ENCODE measurements around the gene KLHL8. TPM values are rescaled to one million over a fixed set of nuclear protein-coding genes. Genes with fewer than 3 reads are reported as not detected.

The KLHL8 gene
- total RNA-seq = 10 to 100 TPM in 3 of 4 donors, 1 to 10 TPM in 1; 9.4 to 18.7 (median 13.6) TPM

DNA sequence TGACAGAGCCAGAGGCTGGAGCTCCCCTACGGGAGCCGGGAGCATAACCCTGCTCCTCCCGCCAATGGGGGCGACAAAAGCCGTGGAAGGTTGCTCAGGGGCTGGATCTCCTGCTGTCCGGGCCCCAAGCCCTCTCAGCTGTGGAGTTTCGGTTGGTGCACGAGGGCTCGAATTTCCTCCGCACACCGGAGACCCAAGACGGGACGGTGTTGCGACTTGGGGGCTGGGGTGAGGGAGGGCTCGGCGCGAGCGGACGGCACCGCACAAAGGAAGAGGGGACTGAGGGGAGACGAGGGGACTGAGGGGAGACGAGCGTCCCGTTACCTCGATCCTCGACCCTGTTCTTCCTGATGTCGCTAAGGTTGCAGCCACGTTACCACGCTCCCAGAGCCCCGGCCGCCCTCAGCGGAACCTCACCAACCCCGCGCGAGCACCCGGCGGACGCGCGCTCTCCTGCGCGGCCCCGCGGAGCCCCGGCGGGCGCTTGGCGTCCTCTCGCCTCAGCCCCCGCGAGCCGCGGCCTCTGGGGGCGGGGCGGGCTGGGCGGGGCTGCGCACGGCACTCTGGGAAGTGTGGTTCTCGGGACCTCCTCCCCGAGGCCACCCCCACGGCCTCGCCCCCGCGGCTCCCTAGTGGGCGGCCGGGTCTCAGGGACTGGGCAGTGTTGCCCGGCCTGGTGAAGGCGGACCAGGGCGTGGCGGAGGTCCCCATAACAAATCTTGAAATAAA is at the start of gene KLHL8:
Gene KLHL8 (minus strand): TSS at position 525 of the 729 bp plus-strand sequence. CDS start 25,079 bp downstream, outside the sequence.
- Histone ChIP-seq H3K27me3 (no peaks in the 10 kb centered on the region), H3K9me3 (no peaks in the 10 kb centered on the region), H3K4me3 (peak within 1 kb of the TSS; percentile 63 to 99 (median 78)), H3K4me1 (peaks cover 0 to 16% (median 10%) of the 10 kb centered on the region in 4 donors), H3K27ac (peak within 1 kb of the TSS; percentile 92 to 96 (median 95)), H3K36me3 (no peaks in the 10 kb centered on the region)
- 1% methylated on average over 44 of the region's 70 CpGs; no CpG with 5 or more reads in 1 of the 2 donors for WGBS, 2 donors (ENCODE audit: low coverage in 1 of 2)
- TF ChIP-seq CTCF (IDR thresholded peaks at IDR 0.05) = no peak
- TF ChIP-seq POLR2AphosphoS5 (IDR thresholded peaks at IDR 0.05) = peak; percentile 52 to 80 (median 74)
- TF ChIP-seq POLR2A (IDR thresholded peaks at IDR 0.05) = peak; percentile 73
- intact Hi-C loops (cut with DNase I; ENCODE audit: low total_unique reads) (no loop called here), in situ Hi-C loops (cut with MboI; ENCODE audit: low pct_ligation_motif_present in 1 of 4, low pct_unique_long_range_greater_than_20kb in 1 of 4, low sequenced_read_pairs in 3 of 4) (no loop called here)
- DNase-seq = peak; percentile 90

DNA sequence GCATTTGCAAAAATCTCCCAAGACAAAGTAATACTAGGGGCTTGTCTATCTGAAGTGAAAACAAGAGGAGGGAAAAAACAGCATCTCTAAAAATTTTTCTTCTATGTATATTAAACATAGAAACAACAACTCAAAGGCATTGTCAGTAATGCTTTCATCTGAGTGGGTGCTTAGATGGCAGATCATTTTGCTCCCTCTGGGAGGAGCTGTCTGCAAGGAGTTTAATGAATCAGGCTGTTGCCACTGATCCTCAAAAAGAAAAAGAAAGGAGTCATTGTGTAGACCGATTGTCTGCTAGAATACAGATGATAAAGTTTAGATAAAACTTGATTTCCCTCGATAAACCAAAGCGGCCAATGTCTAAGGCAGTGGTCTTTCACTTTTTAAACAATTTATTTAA is 49.7 kb upstream of the KLHL8 start:
- TF ChIP-seq CTCF (IDR thresholded peaks at IDR 0.05) = peak; percentile 37 to 56 (median 41)
- TF ChIP-seq POLR2AphosphoS5 (IDR thresholded peaks at IDR 0.05) = no peak
- no peaks in the 10 kb centered on the region for H3K4me1 ChIP-seq
- no peaks in the 10 kb centered on the region for H3K9me3 ChIP-seq
- no peaks in the 10 kb centered on the region for H3K27me3 ChIP-seq
- 32 to 46% methylated on average over 3 of the region's 3 CpGs for WGBS, 2 donors (ENCODE audit: low coverage in 1 of 2)
- no peak overlapping the region for H3K27ac ChIP-seq
- H3K36me3 ChIP-seq = no peaks in the 10 kb centered on the region
- H3K4me3 ChIP-seq = no peak overlapping the region
- DNase-seq = no peak
- intact Hi-C loops (cut with DNase I; ENCODE audit: low total_unique reads) (no loop called here), in situ Hi-C loops (cut with MboI; ENCODE audit: low pct_ligation_motif_present in 1 of 4, low pct_unique_long_range_greater_than_20kb in 1 of 4, low sequenced_read_pairs in 3 of 4) (loop anchor here in 2 of 4 donors (10.0 kb wide), 1 partner anchor 195 kb away; no protein-coding TSS in a partner anchor)

GRCh38 chr4:87268411-87268810 is 48.0 kb upstream of the KLHL8 start:
- no peak for TF ChIP-seq EP300 (IDR thresholded peaks at IDR 0.05; ENCODE audit: low read depth)
- no peak for TF ChIP-seq POLR2A (IDR thresholded peaks at IDR 0.05)
- TF ChIP-seq CTCF (IDR thresholded peaks at IDR 0.05) = no peak
- TF ChIP-seq POLR2AphosphoS5 (IDR thresholded peaks at IDR 0.05) = no peak
- intact Hi-C loops (cut with DNase I; ENCODE audit: low total_unique reads) (no loop called here), in situ Hi-C loops (cut with MboI; ENCODE audit: low pct_ligation_motif_present in 1 of 4, low pct_unique_long_range_greater_than_20kb in 1 of 4, low sequenced_read_pairs in 3 of 4) (no loop called here)
- no peak for DNase-seq
- Histone ChIP-seq H3K4me1 (no peaks in the 10 kb centered on the region), H3K4me3 (no peak overlapping the region), H3K27me3 (no peaks in the 10 kb centered on the region), H3K9me3 (no peaks in the 10 kb centered on the region), H3K27ac (no peak overlapping the region), H3K36me3 (no peaks in the 10 kb centered on the region)
- 84 to 87% methylated on average over 5 of the region's 5 CpGs for WGBS, 2 donors (ENCODE audit: low coverage in 1 of 2)

DNA sequence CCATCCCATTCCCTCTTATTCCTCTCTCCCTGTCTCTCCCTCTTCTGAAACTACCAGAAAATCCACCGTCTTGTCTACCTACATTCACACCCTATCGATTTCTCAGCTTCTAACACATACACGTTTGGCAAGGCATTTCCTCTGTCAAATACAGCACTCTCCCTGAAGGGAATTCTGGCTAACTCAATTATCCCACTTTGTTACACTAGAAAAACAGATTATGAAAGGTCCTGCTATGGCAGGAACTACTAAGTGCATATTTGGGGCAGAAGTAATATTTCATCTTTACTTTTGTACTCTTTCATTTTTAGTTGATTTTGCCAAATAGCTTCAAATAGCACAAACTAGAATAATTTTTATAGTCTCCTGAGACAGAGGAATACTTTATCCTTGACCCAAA is 46.6 kb upstream of the KLHL8 start:
- no peaks in the 10 kb centered on the region for H3K4me1 ChIP-seq
- intact Hi-C loops (cut with DNase I; ENCODE audit: low total_unique reads) (no loop called here), in situ Hi-C loops (cut with MboI; ENCODE audit: low pct_ligation_motif_present in 1 of 4, low pct_unique_long_range_greater_than_20kb in 1 of 4, low sequenced_read_pairs in 3 of 4) (no loop called here)
- H3K27ac ChIP-seq = no peak overlapping the region
- peaks cover 3 to 6% of the 10 kb centered on the region in 2 donors for H3K9me3 ChIP-seq
- DNase-seq = no peak
- H3K36me3 ChIP-seq = no peaks in the 10 kb centered on the region
- 67 to 70% methylated on average over 3 of the region's 3 CpGs for WGBS, 2 donors (ENCODE audit: low coverage in 1 of 2)
- H3K27me3 ChIP-seq = no peaks in the 10 kb centered on the region
- no peak overlapping the region for H3K4me3 ChIP-seq
- TF ChIP-seq CTCF (IDR thresholded peaks at IDR 0.05) = no peak
- no peak for TF ChIP-seq POLR2AphosphoS5 (IDR thresholded peaks at IDR 0.05)
- no peak for TF ChIP-seq EP300 (IDR thresholded peaks at IDR 0.05; ENCODE audit: low read depth)
- no peak for TF ChIP-seq POLR2A (IDR thresholded peaks at IDR 0.05)

Measured in transverse colon (tissue), 4 donors.